GM19025 (cell line): ENCODE measurements around the gene GADD45B.
A peak's percentile ranks its signal among the peaks of the same experiment; 100 is the strongest.
"Not testable (repeated sequence)": the region's sequence is repeated elsewhere in the genome, so short reads cannot be mapped to it uniquely, and the experiment has no call there.

ENCODE experiments used
- ATAC-seq: cut with Tn5 transposase; IDR thresholded peaks from one replicate; pipeline ENCODE4 v1.9.1; 2021; ENCODE audit warnings: mild to moderate bottlenecking, low read depth, moderate library complexity; ENCODE audit not compliant: unreplicated experiment

GADD45B gene

DNA sequence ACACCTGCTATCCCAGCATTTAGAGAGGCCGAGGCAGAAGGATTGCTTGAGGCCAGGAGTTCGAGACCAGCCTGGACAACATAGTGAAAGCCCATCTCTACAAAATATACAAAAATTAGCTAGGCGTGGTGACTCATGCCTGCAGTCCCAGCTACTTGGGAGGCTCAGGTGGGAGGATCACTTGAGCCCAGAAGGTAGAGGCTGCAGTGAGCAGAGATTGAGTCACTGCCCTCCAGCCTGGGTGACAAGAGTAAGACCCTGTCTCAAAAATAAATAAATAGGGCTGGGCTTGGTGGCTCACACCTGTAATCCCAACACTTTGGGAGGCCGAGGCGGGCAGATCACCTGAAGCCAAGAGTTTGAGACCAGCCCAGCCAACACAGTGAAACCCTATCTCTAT is 12.2 kb upstream of the GADD45B start:
- ATAC-seq = not testable (repeated sequence)

DNA sequence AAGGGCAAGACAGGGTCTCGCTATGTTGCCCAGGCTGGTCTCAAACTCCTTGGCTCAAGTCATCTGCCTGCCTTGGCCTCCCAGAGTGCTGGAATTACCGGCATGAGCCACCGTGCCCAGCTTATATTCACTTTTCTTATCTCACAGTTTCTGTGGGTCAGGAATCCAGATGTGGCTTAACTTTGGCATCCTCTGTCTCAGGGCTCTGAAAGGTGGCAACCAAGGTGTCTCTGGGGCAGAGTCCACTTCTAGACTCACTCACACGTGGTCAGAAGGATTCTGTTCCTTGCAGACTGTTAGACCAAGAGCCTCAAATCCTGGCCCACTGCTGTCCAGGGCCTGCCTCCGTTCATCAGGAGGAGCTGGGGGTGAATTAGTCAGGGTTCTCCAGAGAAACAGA is 11.5 kb upstream of the GADD45B start:
- ATAC-seq = no peak

- ATAC-seq = no peak
Observed at GRCh38 chr19:2468596-2468995, 7.3 kb upstream of the GADD45B start.

DNA sequence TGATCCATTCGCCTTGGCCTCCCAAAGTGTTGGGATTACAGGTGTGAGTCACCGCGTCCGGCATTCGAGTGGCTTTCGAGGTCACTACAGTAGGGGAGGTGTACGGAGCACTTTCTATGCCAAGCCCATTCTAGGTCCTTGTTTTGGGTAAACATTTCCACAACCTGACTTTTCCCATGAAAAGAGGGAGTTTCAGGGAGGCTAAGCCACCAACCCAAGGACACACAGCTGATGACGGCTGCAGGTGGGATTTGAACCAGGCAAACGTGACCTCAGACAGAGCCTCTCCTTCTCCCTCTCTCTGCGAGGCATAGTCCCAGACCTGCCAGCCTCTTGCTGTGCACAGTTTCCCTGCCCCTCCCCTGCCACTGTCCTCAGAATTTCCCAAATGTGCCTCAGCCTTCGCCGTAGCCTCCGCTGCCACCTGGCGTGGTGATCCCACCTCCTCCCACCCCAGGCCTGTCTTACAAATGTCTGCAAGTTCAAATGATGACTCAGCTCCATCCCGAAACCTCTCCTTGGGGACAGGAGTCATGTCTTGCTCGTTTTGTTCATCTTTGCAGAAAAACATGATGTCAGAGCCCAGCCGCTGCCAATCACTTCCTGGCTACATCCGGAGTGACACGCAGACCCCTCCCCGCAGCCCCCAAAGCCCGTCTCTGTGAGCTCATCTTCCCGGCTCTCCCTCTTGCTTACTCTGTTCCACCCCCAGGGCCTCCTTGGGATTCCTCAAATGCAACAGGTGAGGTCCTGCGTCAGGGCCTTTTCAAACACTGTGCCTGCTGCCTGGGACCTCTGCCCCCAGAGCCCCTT is 6.6 kb upstream of the GADD45B start:
- no peak for ATAC-seq

GRCh38 chr19:2469915-2470200 is 6.1 kb upstream of the GADD45B start:
- not testable (repeated sequence) for ATAC-seq

DNA sequence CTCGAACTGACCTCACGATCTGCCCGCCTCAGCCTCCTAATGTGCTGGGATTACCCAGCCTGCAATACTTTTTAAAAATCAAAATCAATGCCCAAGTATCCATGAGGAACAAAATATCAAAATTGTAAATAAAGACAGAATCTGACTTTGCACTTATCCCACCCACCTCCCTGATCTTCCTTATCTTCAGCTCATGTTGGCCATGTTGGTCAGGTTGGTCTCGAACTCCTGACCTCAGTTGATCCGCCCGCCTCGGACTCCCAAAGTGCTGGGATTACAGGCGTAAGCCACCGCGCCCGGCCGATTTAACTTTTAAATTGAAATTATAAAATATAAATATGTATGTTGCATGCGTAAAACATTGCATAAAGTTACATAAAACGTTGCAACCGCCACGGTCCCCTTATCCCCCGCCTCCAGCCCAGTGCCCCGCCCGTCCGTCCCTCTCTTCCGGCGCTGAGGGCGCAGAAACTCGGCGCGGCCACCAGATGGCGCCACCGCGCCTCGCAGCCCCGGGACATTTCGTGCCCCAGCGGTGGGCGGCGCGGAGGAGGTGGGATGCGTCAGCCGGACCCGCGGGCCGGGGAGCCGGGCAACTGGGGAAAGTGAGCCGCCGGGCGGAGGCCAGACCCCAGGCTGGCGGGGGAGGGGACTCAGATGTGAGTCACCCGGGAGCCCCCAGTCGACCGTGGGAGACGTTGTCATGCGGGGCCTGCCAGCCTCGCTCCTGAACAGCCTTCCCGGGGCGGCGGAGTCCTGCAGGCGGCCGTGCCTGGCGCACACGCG is 1.5 kb upstream of the GADD45B start:
- no peak for ATAC-seq

DNA sequence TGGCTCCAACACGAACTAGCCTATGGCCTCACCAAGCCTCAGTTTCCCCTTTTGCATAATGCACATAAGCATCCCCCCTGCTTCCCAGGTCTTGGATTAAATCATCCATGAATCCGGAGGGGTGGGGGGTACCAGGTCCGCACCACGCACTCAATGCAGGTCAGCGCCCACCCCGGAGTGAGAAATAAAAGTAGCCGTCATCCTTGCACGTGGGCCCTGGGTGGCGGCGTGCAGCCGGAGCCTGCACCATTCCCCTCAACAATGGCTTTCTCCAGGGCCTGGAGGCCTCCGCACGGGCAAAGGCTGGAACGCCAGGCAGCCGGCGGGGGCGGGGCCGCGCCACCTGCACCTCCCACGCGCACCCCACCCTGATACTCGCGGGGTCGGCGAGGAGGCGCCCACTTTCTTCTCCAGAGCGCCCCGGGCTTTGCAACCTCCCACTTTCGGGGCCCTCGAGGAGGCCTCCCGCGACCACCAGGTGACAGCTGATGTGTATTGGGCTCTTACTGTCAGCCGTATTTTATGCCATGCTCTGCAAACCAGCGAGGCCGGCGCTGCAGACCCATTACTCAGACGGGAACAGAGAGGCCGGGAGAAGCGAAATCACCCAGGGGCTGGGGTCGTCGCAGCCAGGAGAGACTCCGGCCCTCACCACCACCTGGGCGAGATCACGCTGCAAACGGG is 767 bp upstream of the GADD45B start:
- ATAC-seq = no peak

- peak; percentile 4 for ATAC-seq
Observed at GRCh38 chr19:2476451-2477140, 669 bp downstream of the GADD45B start.

DNA sequence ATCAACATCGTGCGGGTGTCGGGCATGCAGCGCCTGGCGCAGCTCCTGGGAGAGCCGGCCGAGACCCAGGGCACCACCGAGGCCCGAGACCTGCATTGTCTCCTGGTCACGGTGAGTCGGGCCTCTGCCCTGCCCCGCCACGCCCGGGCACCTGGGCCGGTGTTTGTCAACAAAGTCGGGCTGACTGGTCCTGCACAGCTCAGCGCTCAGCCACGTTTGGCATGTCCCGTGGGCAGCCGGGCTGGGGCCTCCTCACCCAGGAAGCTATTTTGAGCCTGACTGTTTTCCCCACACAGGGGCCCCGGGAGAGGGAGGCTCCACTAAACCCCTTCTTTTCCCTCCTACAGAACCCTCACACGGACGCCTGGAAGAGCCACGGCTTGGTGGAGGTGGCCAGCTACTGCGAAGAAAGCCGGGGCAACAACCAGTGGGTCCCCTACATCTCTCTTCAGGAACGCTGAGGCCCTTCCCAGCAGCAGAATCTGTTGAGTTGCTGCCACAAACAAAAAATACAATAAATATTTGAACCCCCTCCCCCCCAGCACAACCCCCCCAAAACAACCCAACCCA is 1.3 kb downstream of the GADD45B start:
- ATAC-seq = no peak

GRCh38 chr19:2477732-2478191 is 1.8 kb downstream of the GADD45B start:
- no peak for ATAC-seq

DNA sequence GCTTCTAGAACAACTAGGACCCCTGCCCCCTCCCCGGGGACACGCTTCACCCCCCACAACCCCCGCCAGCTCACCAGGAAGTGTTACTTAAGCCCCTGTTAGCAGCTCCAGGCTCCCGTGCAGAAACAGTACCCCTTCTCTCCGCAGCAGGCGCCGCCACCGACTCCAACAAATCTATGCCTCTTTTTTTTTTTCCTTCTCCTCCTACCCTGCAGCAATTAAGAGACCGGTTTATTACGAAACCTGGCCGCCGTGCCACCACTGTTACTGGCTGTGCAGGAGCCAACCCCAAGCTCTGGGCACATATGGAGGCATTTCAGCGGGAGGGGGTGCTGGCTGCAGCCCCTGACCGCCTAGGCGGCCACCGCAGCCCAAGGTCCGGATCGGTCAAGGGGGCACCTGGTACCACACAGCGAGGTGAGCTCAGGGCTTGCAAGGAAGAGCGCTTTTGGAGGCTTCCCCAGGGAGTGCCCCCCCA is 2.4 kb downstream of the GADD45B start:
- no peak for ATAC-seq

- ATAC-seq = no peak
Observed at GRCh38 chr19:2478756-2479555, 3.0 kb downstream of the GADD45B start.

- no peak for ATAC-seq
Observed at GRCh38 chr19:2479556-2480194, 3.7 kb downstream of the GADD45B start.

- no peak for ATAC-seq
Observed at GRCh38 chr19:2481466-2481865, 5.5 kb downstream of the GADD45B start.

- no peak for ATAC-seq
Observed at GRCh38 chr19:2482354-2483038, 6.6 kb downstream of the GADD45B start.

GRCh38 chr19:2483084-2483483 is 7.2 kb downstream of the GADD45B start:
- ATAC-seq = no peak

GRCh38 chr19:2483484-2484151 is 7.7 kb downstream of the GADD45B start:
- no peak for ATAC-seq
